HG02973 (cell line): ENCODE results near the gene RPL13A.

Experiments used
- ATAC-seq: cut with Tn5 transposase; IDR thresholded peaks from one replicate; pipeline ENCODE4 v1.9.1; 2021; ENCODE audit warnings: moderate library complexity; ENCODE audit not compliant: unreplicated experiment

Gene RPL13A

GRCh38 chr19:49502866-49503581, 15.6 kb downstream of the RPL13A start:
- no peak for ATAC-seq

GRCh38 chr19:49503582-49503962, 16.2 kb downstream of the RPL13A start:
- no peak for ATAC-seq

GRCh38 chr19:49506575-49507105, 19.2 kb downstream of the RPL13A start:
- ATAC-seq = no peak

- ATAC-seq = no peak
Observed at GRCh38 chr19:49507803-49508494, 20.5 kb downstream of the RPL13A start.

GRCh38 chr19:49512970-49513745, 25.8 kb downstream of the RPL13A start:
- ATAC-seq = no peak

GRCh38 chr19:49513746-49514118, 26.3 kb downstream of the RPL13A start:
- ATAC-seq = no peak

- ATAC-seq = no peak
Observed at GRCh38 chr19:49514151-49514550, 26.7 kb downstream of the RPL13A start.

- no peak for ATAC-seq
Observed at GRCh38 chr19:49515767-49516166, 28.4 kb downstream of the RPL13A start.

GRCh38 chr19:49518033-49518432, 30.6 kb downstream of the RPL13A start:
- no peak for ATAC-seq

GRCh38 chr19:49520705-49521319, 33.4 kb downstream of the RPL13A start:
- ATAC-seq = no peak

- no peak for ATAC-seq
Observed at GRCh38 chr19:49524812-49525455, 37.5 kb downstream of the RPL13A start.

- no peak for ATAC-seq
Observed at GRCh38 chr19:49528211-49528771, 40.9 kb downstream of the RPL13A start.

GRCh38 chr19:49530708-49531107, 43.3 kb downstream of the RPL13A start:
- ATAC-seq = no peak

- peak; percentile 68 for ATAC-seq
Observed at GRCh38 chr19:49533551-49534488, 46.4 kb downstream of the RPL13A start.

- no peak for ATAC-seq
Observed at GRCh38 chr19:49534632-49535385, 47.4 kb downstream of the RPL13A start.

- ATAC-seq = no peak
Observed at GRCh38 chr19:49536921-49537462, 49.6 kb downstream of the RPL13A start.

GRCh38 chr19:49538643-49539042, 51.2 kb downstream of the RPL13A start:
- no peak for ATAC-seq
